Choroid plexus epithelial cell (primary cell): ENCODE data around the gene UIMC1.
"Not testable (repeated sequence)": the region's sequence is repeated elsewhere in the genome, so short reads cannot be mapped to it uniquely, and the experiment has no call there.

Source experiments
- DNase-seq: peaks from one replicate; pipeline ENCODE4 v3.0.0-alpha.2; 2010; ENCODE audit warnings: low read depth
- H3K4me3 ChIP-seq: 2 replicates; pipeline ENCODE4 v1.5.1; 2011; ENCODE audit warnings: low read depth, mild to moderate bottlenecking, control low read depth, low read length, moderate library complexity
- TF ChIP-seq, protein P1 (sequence below): conservative IDR thresholded peaks from 2 replicates; pipeline ENCODE4 v1.5.1; 2011; ENCODE audit warnings: low read depth, mild to moderate bottlenecking, control low read depth, inconsistent platforms, low read length, moderate library complexity

The UIMC1 gene

DNA sequence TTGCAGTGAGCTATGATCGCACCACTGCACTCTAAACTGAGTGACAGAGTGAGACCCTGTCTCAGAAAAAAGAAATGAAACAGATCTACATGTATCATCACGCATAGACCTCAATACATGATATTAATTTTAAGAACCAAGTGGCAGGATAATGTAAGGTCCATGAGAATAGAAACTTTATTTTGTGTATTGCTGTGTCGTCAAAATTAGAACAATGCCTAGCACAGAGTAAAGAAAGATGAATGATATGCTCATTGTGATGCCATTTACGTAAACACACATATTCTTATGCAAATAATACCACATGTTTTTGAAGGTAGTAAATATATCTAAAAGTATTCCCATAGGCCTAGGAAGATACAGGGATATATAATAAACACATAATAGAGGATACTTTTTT, 3.6 kb upstream of the UIMC1 start:
- TF ChIP-seq, protein P1, sequence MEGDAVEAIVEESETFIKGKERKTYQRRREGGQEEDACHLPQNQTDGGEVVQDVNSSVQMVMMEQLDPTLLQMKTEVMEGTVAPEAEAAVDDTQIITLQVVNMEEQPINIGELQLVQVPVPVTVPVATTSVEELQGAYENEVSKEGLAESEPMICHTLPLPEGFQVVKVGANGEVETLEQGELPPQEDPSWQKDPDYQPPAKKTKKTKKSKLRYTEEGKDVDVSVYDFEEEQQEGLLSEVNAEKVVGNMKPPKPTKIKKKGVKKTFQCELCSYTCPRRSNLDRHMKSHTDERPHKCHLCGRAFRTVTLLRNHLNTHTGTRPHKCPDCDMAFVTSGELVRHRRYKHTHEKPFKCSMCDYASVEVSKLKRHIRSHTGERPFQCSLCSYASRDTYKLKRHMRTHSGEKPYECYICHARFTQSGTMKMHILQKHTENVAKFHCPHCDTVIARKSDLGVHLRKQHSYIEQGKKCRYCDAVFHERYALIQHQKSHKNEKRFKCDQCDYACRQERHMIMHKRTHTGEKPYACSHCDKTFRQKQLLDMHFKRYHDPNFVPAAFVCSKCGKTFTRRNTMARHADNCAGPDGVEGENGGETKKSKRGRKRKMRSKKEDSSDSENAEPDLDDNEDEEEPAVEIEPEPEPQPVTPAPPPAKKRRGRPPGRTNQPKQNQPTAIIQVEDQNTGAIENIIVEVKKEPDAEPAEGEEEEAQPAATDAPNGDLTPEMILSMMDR: no peak
- H3K4me3 ChIP-seq: no peak overlapping the region
- no peak for DNase-seq

DNA sequence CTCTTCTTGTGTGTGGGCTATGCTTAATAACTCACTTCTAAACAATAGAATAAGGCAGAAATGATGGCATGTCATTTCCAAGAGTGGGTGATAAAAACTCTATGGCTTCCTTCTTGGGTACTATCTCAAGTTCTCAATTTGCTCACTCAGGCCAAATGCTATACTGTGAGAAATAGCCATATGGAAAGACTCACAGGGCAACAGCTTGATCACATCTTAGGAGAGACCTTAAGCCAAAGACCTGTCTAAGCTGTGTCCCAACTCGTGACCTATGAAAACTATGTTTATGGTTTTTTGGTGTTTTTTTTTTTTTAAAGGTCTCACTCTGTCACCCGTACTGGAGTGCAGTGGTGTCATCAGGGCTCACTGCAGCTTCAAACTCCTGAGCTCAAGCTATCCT, 2.1 kb upstream of the UIMC1 start:
- no peak overlapping the region for H3K4me3 ChIP-seq
- TF ChIP-seq, protein P1: no peak
- no peak for DNase-seq

DNA sequence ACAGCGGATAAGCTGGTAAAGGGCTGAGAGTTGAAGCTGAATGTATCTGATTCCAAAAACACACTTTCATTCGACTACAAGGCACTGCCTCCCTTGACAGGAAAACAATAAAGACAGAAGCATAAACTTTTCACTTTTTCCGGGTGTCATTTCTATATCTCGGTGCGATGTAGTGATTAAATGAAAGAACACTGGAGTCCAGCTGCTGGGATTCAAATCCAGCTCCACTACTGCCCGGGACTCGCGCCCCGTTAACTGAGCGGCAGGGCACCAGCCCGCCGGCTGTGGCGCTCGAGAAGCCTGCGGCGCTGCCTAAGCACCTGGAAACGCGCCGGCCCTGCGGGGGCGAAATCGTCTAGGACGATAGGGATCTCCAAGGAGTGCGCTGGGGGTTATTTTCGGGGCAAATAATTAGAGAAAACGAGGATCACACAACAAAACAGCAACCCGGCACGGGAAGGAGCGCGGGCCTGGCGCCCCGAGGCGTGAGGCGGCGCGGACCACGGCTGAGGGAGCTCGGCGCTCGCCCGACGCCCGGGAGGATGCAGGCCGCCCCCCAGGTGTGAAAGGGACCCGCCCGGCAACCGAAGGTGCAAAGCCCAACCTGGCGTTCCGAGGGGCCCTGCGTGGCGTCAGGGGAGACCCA, 837 bp downstream of the UIMC1 start:
- DNase-seq: peak; percentile 80
- peak overlapping the region; percentile 93 for H3K4me3 ChIP-seq
- TF ChIP-seq, protein P1: peak; percentile 69

DNA sequence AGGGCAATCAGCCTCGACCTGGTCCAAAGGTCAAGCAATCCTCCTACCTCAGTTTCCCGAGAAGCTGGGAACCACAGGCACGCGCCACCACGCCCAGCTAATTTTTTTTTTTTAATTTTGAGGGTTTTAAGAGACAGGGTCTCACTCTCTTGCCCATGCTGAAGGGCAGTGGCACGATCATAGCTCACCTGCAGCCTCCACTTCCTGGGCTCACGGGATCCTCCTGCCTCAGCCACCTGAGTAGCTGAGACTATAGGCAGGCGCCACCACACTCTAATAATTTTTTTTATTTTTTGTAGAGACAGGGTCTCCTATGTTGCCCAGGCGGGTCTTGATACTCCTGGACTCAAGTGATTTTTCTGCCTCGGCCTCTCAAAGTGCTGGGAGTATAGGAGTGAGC, 1.6 kb downstream of the UIMC1 start:
- TF ChIP-seq, protein P1: no peak
- DNase-seq: no peak
- H3K4me3 ChIP-seq: peak overlapping the region; percentile 93

DNA sequence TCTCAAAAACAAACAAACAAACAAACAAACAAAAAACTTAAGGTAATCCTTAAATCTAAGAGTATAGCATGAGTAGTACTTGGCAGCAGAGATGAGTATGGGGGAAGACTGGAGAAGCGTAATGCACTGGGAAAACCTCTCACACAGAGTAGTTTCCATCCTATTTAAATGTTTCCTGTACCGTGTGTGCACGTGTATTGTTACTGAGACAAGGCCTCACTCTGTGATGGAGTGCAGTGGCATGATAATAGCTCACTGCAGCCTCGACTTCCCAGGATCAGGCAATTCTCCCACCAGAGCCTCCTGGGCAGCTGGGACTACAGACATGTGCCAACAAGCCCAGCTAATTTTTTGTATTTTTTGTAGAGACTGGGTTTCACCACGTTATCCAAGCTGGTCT, 2.9 kb downstream of the UIMC1 start:
- H3K4me3 ChIP-seq: no peak overlapping the region
- TF ChIP-seq, protein P1: no peak
- DNase-seq: no peak

DNA sequence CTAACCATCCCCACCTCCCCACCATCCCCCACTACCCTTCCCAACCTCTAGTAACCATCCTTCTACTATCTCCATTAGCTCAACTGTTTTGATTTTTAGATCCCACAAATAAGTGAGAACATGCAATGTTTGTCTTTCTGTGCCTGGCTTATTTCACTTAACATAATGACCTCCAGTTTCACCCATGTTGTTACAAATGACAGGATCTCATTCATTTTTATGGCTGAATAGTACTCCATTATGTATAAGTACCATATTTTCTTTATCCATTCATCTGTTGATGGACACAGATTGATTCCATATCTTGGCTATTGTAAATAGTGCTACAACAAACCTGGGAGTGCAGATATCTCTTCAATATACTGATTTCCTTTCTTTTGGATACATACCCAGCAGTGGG, 7.1 kb downstream of the UIMC1 start:
- not testable (repeated sequence) for H3K4me3 ChIP-seq, DNase-seq

DNA sequence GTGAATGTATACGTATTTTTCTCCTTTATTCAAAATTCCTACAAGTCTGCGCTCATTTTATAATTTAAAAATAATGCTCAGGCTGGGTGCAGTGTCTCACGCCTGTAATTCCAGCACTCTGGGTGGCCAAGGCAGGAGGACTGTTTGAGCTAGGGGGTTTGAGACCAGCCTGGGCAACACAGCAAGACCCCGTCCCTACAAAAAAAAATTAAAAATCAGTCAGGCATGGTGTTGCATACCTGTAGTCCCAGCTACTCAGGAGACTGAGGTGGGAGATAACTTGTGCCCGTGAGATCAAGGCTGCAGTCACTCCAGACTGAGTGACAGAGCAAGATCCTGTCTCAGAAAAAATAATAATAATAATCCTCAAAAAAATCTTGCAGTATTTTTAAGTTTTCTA, 7.8 kb downstream of the UIMC1 start:
- no peak overlapping the region for H3K4me3 ChIP-seq
- no peak for DNase-seq
- TF ChIP-seq, protein P1: no peak
